HPDE6-E6E7 (cell line): ENCODE measurements around the gene SLC35G6.

ENCODE experiments used
- DNase-seq: peaks from one replicate; pipeline ENCODE4 v3.0.0; 2011; ENCODE audit warnings: missing footprints; ENCODE audit errors: extremely low spot score

The SLC35G6 gene

DNA sequence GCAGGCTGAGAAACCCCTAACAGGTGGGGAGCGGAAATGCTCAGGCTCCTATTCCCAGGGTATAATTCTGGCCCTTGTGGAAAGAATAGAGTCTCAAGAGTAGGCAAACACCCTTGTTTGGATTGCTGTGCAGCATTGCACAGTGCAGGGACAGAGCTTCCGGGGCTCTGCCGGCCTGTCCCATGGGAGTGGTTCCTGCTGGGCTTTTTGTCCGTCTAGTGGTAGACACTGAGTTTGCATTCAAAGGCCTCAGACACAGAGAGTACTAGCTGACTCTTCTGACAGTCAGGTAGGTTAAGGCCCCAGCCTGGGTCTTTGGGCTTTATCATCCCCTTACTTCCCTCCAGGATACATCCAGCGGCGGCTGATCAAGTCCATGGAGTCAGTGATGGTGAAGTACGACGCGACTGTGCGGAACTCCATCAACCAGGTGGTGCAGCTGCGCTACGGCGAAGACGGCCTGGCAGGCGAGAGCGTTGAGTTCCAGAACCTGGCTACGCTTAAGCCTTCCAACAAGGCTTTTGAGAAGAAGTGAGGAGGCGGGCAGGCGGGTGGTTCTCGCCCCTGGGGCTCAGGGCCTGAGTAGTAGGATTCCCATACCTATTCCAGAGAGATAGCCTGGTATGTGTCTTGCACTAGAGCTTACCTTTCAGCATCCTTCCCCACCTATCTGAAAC, 21.1 kb downstream of the SLC35G6 start:
- no peak for DNase-seq

- DNase-seq, result no peak
These were observed 21.7 kb downstream of the SLC35G6 start for GRCh38 chr17:7502987-7503386.

DNA sequence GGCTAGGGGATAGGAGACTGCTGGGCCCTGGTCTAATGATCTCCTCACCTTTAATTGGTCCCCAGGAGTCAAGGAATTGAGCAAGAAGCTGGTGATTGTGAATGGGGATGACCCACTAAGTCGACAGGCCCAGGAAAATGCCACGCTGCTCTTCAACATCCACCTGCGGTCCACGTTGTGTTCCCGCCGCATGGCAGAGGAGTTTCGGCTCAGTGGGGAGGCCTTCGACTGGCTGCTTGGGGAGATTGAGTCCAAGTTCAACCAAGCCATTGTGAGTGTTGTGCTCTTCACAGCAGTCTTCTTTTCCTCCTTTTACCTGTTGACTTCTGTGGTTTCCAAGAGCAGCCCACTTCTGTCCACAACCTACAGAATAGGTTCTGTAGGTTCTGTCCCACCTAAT, 22.3 kb downstream of the SLC35G6 start:
- no peak for DNase-seq

DNA sequence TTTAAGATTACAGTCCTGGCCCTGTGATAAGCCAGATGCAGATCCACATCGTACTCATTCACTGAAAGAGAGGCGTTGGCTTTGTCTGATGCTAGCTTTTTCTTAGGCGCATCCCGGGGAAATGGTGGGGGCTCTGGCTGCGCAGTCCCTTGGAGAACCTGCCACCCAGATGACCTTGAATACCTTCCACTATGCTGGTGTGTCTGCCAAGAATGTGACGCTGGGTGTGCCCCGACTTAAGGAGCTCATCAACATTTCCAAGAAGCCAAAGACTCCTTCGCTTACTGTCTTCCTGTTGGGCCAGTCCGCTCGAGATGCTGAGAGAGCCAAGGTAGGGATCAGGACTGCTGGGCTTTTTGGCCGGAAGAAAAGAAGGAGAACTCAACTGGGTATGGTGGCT, 26.9 kb downstream of the SLC35G6 start:
- DNase-seq, result no peak

DNA sequence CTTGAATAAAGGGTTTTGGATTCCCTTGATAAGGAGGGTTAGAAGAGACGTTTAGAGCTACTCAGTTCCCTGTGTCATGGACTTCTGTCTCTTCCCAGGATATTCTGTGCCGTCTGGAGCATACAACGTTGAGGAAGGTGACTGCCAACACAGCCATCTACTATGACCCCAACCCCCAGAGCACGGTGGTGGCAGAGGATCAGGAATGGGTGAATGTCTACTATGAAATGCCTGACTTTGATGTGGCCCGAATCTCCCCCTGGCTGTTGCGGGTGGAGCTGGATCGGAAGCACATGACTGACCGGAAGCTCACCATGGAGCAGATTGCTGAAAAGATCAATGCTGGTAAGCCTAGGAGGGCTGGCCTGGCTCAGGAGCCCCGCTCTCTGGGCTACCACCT, 27.6 kb downstream of the SLC35G6 start:
- no peak for DNase-seq

DNA sequence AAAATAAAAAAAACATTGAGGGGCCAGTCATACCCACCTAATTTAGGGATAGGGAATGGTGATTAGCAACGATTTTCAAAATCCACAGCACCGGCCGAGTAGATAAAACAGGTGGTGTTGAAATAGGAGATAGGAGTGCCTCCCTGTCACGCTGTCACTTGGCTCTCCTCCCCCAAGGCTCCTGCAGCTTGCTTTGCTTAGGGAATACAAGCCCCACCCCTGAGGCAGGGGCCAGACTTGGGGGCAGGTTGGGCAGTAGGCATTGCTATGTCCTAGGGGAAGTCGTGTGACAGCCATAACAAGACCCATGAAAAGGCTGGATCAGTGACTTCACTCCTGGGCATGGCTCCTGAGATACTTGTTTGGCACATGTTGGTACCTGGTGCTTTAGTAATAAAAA, 28.7 kb downstream of the SLC35G6 start:
- DNase-seq, result no peak

DNA sequence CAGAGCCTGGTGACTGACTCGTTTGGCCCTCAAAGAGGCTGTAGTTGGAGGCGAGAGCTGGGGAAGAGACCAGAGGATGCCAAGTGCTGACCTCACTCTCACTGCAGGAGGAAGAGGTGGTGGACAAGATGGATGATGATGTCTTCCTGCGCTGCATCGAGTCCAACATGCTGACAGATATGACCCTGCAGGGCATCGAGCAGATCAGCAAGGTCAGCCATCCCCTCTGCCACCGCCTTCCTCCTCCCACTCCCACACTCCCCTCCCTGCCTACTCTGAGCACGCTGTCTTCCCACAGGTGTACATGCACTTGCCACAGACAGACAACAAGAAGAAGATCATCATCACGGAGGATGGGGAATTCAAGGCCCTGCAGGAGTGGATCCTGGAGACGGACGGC, 29.9 kb downstream of the SLC35G6 start:
- no peak for DNase-seq

- no peak for DNase-seq
These were observed 30.9 kb downstream of the SLC35G6 start for GRCh38 chr17:7512105-7512504.

GRCh38 chr17:7512824-7513540, 31.7 kb downstream of the SLC35G6 start:
- no peak for DNase-seq

GRCh38 chr17:7513850-7514419, 32.7 kb downstream of the SLC35G6 start:
- no peak for DNase-seq

GRCh38 chr17:7515911-7516610, 34.8 kb downstream of the SLC35G6 start:
- no peak for DNase-seq

- no peak for DNase-seq
These were observed 41.8 kb downstream of the SLC35G6 start for GRCh38 chr17:7523033-7523432.

DNA sequence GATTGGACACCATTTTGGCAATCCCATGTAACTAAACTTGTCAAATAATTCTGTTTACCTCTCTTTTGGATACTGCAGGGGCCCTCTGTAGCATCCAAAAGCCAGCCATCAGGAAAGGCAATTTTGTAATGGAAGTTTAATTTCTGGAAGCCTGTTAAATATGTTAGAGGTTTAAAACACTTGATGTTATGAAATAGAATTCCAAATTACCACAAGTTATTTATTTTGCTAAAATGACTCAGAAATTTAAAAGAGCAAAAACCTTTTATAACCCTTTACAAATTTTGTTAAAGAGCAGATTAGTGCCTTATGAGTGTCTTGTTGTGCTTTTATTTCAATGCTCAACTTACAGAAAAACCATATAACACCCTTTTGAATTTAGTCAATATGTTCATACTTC, 47.6 kb downstream of the SLC35G6 start:
- DNase-seq, result no peak

GRCh38 chr17:7530023-7530900, 49.0 kb downstream of the SLC35G6 start:
- no peak for DNase-seq
